Eye (tissue), 1 donor: ENCODE results near the gene SHH.
A peak's percentile ranks its signal among the peaks of the same experiment; 100 is the strongest.

Experiments
- DNase-seq: peaks from one replicate; pipeline ENCODE4 v3.0.0-alpha.2; 2015

Gene SHH

GRCh38 chr7:155811895-155812761, at the start of gene SHH:
SHH (minus strand) TSS chr7:155812463; CDS start chr7:155812122, 341 bp downstream.
- peak; percentile 77 for DNase-seq

DNA sequence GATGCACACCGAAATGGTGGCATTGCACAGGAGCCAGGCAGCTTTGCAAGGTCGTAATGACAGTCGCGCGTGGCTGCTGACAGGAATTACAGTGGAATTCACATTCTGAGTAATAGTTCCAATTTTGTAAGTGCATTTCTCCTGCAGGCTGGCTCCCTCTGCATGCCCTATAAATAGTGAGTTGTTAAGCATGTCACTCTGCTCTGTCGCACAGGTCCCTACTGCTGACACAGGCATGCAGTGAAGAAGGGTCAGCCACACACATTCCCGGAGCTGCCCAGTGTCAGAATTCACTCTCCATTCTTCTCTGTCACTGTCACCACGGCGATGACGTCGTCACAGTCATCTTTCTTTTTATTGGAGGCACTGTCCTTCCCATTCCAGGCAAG, 49.2 kb upstream of the SHH start:
- no peak for DNase-seq

- no peak for DNase-seq
These were observed 48.7 kb upstream of the SHH start for GRCh38 chr7:155860840-155861479.

- DNase-seq = no peak
These were observed 48.2 kb upstream of the SHH start for GRCh38 chr7:155860461-155860839.

- no peak for DNase-seq
These were observed 46.3 kb upstream of the SHH start for GRCh38 chr7:155858521-155859061.

GRCh38 chr7:155857141-155857540, 44.9 kb upstream of the SHH start:
- DNase-seq = no peak

DNA sequence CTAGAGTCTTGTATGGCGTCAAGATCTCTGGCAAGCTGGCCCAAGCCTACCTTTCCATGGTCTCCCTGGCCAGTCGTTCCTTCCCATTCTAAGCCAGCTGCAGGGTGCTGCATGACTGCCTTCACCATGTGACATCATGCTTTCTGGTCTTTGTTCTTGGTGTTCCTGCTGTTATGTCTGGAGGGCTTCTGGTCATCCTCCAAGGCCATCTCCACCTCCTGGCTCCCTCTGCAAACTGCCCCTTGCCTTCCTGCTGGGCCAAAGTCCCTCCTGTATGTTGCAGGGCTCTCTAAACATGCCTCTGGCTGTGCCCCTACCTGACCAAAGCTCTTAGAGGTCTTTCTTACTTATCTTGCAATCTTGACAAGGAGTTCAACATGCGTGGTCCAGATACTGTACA, 44.4 kb upstream of the SHH start:
- DNase-seq = no peak

GRCh38 chr7:155852426-155853301, 40.4 kb upstream of the SHH start:
- DNase-seq = no peak

- DNase-seq = no peak
These were observed 39.6 kb upstream of the SHH start for GRCh38 chr7:155851892-155852291.

DNA sequence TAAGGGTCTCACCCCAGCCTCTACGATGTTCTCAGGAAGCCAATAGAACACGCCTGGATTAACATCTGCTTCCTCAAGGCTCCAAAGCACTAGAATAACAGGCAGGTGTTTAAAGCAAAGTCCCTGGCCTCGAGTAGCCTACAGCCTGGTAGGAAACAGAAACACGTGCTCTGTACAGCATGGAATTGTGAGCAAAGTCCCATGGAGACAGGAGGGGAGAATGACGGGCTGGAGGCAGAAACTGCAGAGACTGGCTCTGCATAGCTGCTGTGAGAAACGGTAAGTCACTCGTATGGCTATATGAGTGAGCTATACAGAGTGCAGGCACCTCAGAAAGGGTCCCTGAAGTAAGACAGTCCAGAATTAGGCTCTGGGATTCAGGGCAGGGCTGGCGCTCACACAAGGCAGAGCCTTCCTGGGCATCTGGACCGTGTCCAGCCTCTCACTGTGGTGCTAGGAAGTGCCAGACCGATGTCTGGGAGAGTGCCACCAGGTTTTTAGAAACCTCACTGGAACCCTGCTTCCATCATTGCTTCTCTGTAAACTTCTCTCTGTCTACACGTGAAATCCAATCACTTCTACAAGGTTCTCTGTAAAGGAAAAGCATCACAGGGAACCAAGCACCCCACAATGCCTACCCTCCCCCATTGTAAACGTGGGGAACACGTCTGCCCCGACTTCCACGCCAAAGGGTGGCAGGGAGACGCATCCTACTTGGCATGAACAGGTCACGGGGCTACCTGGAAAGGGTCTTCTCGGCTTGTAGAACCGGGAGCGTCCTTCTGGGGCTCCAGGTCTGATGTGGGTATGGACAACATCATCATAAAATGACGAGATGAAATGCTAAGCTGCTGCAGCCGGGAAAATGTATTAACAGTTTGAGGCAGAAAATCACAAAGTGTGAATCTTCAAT, 38.8 kb upstream of the SHH start:
- DNase-seq = no peak

GRCh38 chr7:155850001-155850436, 37.8 kb upstream of the SHH start:
- no peak for DNase-seq

GRCh38 chr7:155848691-155849669, 36.7 kb upstream of the SHH start:
- DNase-seq = no peak

DNA sequence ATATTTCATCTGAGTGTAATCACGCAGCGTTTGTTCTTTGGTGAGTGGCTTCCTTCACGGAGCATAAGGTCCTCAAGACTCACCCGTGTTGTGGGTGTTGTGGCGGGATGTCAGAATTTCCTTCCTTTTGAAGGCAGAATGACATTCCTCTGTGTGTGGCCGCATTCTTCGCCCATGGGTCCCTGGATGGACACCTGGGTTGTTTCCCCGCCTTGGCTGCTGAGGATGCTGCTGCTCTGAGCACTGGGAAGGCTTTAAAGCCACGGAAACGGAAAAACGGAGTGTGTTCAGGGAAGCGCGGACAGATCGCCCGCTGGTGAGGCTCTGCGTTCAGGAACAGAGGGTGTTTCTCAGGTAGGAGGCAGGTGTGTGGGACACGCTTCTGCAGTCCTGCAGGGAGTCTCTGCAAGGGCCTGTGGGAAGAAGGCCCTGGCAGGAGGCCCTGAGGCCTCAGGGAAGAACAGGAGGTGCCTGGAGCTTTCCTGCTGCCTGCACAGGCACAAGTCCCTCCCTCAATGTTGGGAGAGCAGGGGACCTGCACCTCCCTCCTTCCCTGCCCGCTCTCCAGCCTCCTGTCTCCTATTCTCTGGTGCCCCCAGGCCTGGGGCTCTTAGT, 35.7 kb upstream of the SHH start:
- DNase-seq = no peak

GRCh38 chr7:155846936-155847335, 34.7 kb upstream of the SHH start:
- DNase-seq = no peak

DNA sequence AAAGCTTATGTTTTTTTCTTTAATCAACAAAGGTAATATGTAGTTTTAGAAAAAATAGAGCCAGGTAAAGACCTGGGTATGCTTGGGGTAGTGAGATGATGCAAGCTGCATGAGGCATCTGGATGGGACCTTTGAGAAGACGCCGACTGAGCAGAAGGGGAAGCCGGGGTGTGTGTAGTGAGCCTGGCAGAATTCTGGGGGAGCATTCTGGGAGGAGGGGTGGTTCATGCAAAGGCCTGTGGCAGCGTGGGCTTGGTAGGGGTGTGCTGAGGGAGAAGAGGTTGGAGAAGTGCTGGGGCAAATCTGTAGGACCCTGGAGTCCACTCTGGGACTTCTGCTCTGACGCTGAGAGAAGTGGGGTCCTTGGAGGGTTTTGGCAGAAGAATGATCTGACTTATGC, 33.9 kb upstream of the SHH start:
- DNase-seq = no peak

GRCh38 chr7:155845226-155845625, 33.0 kb upstream of the SHH start:
- no peak for DNase-seq

- DNase-seq = no peak
These were observed 32.3 kb upstream of the SHH start for GRCh38 chr7:155844526-155844925.

DNA sequence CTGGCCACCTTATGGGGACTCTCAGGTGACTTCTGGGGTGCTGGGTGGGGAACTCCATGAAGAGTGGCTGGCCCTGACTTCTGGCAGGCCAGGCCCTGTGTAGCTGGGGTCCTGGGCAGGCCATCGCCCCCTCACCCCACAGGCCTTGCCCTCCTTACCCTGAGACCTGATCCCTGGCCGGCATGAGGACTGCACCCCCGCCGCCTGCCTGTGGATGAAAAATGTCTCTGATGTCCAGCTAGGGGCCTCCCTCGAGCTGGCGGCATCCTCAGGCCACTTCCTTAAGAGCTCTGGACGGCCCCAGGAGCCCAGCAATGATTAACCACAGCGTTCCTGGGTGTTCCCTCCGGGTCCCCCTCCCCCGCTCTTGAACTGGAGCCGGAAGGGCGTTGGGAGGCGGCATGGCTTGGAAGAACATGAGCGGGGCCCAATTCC, 31.8 kb upstream of the SHH start:
- no peak for DNase-seq

DNA sequence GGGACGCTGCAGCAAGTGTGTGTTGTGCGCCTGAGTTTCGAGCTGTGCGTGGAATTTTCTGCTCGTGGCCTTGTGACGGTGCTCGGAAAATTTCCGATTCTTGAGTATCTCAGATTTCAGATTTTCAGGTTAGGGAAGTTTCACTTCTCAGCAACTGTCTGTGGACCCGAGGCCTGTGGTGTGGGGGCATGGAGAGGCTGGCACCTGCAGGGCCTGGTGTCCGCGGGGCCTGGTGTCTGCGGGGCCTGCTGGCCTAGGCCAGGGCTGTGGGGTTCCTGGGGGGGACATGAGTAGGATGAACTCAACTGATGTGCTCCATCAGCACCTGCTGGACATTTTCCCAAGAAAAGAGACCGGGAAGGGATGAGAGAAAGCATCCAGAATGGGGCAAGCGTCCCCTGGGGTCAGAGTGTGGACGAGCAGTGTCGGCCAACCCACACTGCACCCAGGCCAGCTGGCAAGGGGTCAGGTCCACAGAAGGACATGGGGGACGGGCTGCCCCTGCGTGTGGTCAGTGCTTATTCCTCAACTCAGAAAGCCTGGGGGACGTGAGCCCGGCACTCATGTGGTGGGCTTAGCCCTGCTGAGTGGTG, 31.3 kb upstream of the SHH start:
- no peak for DNase-seq
